Activated CD8-positive, alpha-beta memory T cell treated with anti-CD3 and anti-CD28 coated beads, Interleukin-2, amount 50 U/mL, for 24 hours (primary cell): ENCODE data around the gene CELF3.

Experiments used
- DNase-seq: peaks from one replicate; pipeline ENCODE4 v3.0.0-alpha.2; 2020; ENCODE audit errors: extremely low read depth

Gene CELF3

GRCh38 chr1:151720974-151721787 is 4.6 kb upstream of the CELF3 start, which contains the start of gene RIIAD1:
TSS of gene RIIAD1 (plus strand) at chr1:151721522. CDS start at chr1:151721537, 15 bp downstream.
- no peak for DNase-seq

GRCh38 chr1:151720554-151720953 is 4.0 kb upstream of the CELF3 start:
- DNase-seq, result no peak

DNA sequence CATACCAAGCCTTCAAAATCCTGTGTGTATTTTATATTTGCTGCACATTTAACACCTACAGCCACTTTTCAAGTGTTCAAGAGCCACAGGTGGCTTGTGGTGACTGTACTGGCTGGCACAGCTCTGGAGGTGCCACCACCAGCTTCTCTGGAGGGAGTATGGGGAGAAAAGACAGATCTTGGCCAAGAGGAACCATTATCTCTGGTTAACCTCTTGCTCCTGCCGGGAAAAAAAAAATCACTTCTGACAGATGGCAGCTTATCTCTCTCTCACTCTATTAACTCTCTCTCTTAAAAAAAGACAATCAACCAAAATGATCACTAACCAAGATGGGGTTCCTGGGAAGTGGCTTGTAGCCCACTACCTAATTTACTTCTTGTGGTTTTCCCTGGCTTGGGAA is 3.5 kb upstream of the CELF3 start:
- no peak for DNase-seq

DNA sequence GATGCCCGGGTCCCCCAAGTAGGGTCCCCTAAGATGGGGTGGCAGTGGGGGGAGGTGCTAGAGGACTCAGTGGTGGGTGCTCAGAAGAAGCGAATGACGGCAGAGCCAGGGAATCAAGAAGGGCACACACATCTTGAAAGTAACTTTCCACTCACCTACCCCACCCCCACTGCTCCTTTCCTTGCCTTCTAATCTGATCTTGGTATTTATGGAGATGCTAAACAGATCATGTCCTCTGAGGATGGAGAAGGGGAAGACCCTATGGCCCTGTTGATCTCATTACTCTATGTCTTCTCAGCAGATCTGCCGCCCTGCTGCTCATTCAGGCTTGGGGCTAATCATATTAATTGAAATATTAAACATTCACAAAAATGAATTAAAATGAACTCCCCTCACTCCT is 2.1 kb upstream of the CELF3 start:
- no peak for DNase-seq

DNA sequence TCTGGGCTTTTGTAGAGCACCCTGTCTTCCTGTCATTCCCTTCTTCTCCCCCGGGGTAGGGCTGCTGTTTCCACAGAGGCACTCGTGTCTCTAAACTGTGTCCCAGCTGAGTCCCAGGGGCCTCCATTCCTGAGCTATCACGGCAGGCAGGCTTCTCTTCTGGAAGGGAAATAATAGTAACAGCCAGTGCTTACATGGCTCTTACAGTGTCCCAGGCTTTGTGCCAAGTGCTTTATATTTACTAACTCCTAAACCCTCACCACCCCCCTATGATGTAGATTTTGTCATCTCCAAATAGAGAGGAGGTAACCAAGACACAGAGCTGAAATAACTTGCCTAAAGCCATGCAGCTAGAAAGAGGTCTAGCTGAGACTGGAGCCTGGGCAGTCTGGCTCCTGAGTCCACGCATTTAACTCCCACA is 1.4 kb upstream of the CELF3 start:
- DNase-seq, result no peak

DNA sequence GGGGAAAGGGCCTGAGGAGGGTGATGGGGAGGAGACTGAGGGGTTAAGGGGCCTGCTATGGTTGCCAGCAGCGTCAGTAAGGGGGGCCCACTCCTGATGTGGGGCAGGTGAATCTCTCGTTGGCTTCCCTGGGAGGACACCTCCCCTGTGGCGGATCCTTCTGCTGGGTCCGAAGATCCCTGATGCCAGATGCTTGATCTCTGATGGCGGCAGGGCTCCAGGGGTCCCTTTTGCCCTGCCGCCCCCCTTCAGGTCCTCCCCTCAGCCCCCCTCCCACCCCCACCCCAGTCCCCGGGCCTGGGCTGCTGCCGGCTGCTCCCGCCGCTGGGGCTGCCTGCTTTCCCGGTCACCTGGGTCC is 219 bp downstream of the CELF3 start:
- no peak for DNase-seq

DNA sequence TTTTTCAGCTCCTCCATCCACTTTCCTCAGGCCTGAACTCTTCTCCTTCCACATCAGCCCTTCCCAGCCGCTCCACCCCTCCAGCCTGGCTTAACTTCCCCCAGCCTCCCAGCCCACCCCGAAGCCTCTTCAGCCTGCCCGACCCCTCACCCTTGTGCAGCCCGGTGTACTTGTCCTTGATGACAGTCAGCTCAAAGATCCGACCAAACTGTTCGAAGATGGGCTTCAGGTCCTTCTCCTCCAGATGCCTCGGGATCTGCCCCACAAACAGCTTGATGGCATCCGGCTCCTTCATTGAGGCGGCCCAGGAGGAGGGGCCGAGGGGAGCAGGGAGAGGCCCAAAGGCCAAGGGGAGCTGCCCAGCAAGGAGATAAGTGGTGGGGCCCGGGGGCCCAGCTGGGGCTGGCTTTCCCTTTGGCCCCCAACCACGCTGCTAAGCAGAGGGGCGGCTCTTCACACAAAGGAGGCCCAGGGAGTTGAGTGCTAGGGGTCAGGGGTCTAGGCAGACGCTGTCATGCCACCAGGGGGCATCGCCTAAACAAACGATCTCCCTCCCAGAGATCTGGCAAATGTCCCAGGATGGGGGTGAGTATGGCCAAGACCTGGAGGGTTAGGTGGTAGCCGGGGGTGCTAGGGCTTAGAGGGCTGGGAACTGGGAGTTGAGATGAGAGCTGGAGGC is 738 bp downstream of the CELF3 start:
- no peak for DNase-seq

GRCh38 chr1:151714820-151715725 is 1.5 kb downstream of the CELF3 start:
- no peak for DNase-seq

DNA sequence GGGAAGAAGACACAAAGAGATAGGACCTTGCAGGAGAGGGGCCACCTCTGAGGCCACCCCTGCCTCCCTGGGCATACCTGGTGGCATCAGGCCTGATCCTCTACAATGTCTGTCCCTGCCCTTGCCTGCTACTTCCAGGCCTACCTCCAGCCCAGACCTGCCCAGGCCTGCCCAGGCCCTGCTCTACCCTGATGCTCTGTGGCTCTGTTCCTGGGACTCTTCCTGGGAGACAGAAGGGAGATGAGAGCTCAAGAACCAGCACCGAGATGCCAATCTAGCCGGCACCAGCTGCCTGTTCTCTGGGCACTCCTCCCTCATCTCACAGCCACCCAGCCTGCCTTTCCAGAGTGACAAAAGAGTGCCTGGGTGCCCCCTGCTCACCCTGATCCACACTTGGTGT is 2.7 kb downstream of the CELF3 start:
- no peak for DNase-seq

GRCh38 chr1:151713044-151713443 is 3.6 kb downstream of the CELF3 start:
- no peak for DNase-seq

GRCh38 chr1:151711951-151712350 is 4.7 kb downstream of the CELF3 start:
- no peak for DNase-seq

DNA sequence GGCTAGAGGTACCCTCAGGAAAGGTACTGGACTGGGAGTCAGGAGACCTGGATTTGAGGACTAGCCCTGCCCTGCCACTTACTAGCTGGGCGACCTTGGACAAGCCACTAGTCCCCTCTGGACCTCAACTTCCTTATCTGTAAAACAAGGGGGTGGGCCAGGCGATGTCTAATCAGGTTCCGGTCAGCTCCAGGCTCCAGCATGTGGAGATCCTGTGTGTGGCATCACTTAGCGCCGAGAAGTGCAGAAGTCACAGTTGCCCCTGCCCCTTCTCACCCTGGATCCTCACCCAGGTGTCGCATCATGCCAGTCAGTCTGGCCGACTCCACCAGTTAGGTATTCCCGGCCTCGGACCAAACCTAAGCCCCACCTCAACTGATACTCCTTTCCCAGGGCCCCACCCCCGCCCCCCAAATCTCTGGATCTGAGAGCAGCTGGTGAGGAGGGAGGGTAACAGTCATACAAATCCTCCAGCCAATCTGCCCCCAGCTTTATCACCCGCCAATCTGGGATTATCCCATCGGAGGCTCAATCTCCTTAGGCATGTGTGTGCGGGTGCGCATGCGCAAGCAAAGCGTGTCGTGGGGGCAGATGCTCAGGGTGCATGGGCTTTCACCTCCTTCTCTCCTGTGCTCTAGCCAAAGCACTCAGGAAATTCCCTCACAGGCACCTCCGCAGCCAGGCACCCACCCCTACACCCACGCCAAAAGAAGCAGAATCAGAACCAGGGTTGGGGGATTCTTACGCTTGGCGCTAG is 5.4 kb downstream of the CELF3 start:
- DNase-seq, result no peak

- no peak for DNase-seq
Observed at GRCh38 chr1:151710187-151710840, 6.3 kb downstream of the CELF3 start.

- no peak for DNase-seq
Observed at GRCh38 chr1:151708891-151709290, 7.7 kb downstream of the CELF3 start.

- no peak for DNase-seq
Observed at GRCh38 chr1:151707541-151708065, 9.0 kb downstream of the CELF3 start.

DNA sequence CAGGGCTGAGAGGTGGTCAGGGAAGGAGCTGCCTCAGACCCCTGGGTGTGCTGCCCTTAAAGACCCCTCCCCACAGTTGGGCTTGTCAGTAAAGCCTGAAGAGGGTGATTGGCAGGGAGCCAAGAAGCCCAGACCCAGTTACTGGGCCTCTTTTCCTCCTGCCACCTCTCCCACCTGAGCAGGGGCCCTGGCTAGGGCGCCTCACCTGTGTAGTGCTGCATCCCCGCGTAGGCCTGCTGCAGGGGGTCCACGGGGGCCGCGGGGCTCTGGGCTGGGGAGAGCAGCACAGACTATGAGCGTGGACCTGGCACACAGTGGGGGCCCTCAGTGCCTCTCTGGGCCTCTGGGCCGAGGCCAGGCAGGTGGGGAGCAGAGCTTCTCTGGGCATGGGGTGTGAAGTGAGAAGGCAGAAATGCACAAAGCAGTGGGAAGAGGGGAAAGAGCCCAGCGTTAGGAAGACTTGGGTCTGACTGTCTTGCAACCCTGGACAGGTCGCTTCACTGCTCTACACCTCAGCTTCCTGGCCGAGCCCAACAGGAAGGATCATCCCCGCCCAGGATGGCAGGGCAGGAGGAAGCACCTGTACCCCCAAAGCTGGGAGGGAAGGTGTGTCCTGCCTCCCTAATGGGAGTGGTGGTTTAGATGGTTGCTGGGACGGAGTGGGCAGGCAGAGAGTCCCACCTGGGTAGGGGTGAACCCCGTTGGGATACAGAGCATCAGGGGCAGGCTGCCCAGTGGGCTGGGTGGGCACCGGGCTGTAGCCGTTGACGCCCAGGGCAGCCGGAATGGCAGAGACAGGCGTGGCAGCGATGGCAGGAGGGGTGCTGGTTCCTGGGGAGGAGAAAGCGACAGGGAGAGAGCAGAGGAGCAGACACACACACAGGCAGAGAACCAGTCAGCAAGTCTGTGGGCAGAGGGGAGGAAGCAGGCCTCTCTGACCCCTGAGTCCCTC is 9.9 kb downstream of the CELF3 start:
- no peak for DNase-seq

DNA sequence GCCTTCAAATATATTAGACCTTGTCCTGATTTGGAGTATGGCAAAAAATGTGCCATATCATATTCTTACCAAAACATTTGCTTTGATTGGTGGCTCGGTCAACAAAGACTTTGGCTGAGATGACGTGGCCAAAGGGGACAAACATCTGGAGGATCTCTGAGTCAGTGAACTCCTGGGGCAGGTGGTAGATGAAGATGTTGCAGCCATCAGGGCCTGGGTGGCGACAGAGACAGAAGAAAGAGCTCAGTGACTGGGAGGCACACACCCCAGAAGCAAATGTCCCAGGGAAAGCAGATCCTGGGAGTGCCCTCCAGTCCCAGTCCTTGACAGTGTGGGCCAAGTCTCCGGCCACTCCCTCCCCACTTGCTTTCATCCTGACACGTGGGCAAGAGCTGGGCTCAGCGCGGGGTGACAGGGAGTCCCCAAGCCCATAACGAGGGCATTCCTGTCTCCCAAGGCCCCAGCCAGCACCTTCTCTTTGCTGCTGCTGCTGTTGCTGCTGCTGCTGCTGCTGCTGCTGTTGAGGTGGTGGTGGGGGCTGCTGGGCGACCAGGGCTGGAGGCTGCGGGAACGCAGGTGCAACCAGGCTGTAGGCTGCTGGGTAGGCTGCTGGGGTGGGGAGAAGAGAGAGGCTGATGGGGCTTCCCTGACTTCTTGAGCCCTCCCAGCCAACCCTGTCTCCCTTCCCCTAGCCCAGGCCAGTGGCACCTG is 10.7 kb downstream of the CELF3 start:
- DNase-seq, result no peak

- no peak for DNase-seq
Observed at GRCh38 chr1:151705146-151705545, 11.5 kb downstream of the CELF3 start.

DNA sequence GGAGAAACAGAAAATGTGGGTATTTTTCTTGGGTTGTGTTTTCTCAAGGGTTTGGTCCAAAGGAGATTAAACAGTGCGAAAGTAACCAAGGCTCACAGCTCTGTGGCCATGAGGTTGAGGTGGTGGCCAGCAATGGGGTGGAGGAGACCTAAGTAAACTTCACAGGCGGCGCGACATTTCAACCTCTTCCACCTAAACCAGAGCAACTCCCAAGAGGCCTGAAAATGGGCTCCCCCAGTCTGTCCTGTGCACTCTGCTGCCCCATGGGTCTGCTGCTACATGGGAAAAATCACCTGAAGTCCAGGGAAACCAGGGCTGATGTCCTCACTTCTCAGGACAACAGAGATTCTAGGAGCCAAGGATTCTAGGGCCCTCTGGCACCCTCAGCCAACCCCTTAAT is 12.4 kb downstream of the CELF3 start:
- DNase-seq, result no peak
